Measurements from ENCODE around the gene ZNF668.

ZNF668 gene

DNA sequence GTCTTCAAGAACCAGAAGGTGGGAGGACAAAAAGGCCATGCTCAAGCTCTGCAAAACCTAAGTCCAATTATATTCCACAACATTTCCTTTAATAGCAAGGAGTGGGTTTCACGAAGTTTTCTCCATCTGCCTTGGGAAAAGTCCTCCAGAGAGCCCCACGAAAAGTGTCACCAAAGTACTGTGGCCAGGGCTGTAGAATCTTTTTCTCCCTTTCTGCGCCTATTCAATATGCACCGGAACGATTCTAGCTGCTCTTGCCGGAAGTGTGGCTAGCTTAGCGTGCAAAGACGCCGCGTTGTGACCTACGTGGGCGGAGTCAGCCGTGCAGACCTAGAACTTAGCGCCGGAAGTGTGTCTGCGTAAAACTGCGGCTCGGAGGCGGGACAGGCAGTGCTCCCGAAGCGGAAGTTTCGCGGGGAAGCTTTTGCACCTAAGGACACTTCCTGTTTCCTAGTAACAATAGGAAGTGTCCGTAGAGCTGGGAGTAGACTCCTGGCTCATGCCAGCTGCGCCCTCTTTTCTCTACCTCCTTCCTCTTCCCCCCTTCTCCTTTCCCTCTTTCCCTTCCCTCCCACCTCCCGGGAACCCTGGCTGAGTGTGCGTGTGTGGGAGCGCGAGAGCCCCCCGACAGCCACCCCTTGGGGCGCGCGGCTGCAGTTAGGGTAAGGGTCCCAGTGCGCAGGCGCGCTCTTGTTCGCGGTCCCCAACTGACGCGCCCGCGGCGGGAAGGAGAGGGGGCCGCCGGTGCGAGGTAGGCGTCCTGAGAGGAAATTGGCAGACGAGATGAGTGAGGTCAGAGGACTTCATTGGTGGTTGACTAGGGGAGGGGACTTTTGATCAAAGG lies at the start of gene ZNF668, which contains the start of gene ZNF646:
ZNF668 (minus strand) TSS at position 271 of the 844 bp plus-strand sequence. CDS start 9,781 bp downstream, outside the sequence.
ZNF646 (plus strand) TSS at position 453 of the 844 bp plus-strand sequence. CDS start 1,903 bp downstream, outside the sequence.
- peak; percentile 98 for DNase-seq (ENCODE audit: low read depth in 2 of 2)

DNA sequence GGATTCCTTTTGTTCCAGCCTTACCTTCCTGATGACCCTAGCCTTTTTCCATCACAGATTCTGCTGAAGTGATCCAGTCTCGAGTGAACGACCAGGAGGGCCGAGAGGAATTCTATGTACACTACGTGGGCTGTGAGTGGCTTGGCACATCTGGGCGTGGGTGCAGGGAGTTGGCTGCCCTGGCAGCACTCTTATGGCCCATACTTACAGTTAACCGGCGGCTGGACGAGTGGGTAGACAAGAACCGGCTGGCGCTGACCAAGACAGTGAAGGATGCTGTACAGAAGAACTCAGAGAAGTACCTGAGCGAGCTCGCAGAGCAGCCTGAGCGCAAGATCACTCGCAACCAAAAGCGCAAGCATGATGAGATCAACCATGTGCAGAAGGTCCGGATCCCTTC lies 46.1 kb upstream of the ZNF668 start:
- DNase-seq (ENCODE audit: low read depth in 2 of 2), result no peak

DNA sequence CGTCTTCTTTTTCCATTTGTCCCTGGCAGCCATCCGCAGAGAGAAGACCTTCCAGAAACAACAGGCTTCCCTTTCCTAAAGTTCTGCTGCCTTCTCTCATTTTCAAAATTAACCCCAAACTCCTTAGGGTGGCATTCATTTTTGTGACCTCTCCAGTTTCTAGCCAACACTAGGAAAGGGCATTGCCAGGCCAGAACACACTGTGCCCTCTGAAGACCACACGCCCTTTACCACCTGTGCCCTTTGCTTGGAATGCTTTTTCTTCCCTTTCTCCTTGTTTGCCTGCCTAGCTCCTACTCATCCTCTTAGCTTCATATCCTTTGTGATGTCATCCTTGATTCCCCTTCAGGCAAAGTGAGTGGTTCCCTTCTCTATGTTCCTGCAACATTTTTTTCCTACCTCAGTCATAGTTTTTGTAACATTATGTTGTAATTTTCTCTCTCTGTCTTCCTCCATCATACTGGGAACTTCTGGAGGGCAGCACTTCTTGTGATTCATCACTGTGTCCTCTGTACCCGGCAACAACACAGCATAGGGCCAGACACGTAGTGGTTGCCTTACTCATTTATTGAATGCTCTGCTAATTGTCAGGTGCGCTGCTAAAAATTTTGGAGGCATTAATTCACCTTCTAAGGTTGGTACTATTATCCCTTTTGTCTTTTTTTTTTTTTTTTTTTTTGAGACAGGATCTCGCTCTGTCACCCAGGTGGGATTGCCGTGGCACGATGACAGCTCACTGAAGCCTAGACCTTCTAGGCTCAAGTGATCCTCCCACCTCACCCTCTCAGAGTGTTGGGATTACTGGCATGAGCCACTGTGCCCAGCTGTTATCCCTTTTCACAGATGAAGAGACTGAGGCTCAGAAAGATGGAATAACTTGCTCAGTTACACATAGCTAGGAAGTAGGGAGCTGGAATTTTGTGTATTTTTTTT lies 44.4 kb upstream of the ZNF668 start:
- no peak for DNase-seq (ENCODE audit: low read depth in 2 of 2)

DNA sequence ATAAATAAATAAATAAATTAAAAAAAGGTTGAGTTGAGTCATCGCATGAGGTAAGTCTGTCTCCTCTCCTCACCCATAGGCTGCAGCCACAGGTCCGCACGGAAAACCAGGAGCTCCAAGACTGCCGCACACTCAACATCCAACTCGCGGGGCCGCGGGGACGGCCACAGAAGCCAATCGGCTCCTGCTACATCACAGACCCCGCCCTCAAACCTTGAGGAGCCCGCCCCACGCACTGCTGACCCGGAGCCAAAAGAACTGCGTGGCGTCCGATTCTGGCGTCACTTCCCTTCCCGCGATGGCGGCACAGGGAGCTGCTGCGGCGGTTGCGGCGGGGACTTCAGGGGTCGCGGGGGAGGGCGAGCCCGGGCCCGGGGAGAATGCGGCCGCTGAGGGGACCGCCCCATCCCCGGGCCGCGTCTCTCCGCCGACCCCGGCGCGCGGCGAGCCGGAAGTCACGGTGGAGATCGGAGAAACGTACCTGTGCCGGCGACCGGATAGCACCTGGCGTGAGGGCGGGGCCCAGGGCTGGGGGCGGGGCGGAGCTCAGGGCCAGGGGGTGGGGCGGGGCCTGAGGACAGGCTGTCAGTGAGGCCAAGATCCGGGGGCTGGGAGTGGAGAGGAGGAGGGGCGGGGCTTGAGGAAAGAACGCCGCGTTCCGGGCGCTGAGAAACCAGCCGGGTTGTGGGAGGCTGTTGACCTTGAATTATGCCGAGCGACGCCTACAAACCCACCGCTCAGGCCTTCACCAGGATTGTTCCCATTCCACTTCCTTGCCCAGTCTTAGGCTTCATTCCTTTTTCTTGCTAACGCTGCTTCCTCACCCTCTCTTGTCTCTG lies 43.6 kb upstream of the ZNF668 start, which contains the start of gene KAT8:
KAT8 (plus strand) TSS at position 281 of the 839 bp plus-strand sequence; CDS start at position 299, 18 bp downstream.
- DNase-seq (ENCODE audit: low read depth in 2 of 2), result peak; percentile 96

- DNase-seq (ENCODE audit: low read depth in 2 of 2), result no peak
These were observed 40.4 kb upstream of the ZNF668 start for GRCh38 chr16:31114468-31114867.

DNA sequence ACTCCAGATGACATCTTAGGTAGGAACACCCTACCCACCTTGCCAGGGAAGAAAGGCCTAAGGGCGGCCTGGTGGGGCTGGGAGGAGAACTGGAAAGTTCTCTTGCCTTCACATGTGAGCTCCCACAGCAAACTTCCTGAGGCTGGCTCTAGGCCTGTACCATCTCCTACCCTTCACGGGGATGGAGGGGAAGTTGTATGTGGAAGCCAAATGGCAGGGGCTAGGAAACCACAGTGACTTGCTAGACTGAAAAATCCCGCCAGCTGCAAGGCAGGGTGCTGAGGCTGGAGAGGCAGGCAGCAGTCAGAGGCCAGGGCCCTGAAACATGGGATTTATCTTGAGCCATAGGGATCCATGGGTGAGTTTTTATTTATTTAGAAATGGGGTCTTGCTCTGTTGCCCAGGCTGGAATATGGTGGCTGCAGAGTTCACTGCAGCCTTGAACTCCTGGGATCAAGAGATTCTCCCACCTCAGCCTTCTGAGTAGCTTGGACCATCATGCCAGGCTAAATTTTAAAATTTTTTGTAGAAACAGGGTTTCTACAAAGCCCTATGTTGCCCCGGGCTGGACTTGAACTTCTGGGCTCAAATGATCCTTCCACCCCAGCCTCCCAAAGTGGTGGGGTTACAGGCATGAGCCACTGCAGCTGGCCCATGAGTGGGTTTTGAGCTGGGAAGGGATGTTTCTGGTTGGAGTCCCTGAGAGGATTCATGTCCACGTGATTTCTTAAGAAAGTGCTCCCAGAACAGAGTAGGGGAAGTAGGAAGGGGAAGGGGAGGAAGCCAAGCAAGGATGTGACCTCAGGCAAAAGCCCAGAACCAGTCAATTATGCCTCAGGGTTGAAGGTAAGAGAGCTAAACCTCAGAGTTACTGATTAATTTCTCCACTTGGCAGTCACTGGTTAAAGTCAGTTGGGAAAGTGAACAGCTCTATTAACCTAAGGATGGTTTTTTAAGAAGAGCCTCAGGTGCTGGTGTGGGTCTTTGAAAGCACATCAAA lies 39.4 kb upstream of the ZNF668 start:
- no peak for DNase-seq (ENCODE audit: low read depth in 2 of 2)

DNA sequence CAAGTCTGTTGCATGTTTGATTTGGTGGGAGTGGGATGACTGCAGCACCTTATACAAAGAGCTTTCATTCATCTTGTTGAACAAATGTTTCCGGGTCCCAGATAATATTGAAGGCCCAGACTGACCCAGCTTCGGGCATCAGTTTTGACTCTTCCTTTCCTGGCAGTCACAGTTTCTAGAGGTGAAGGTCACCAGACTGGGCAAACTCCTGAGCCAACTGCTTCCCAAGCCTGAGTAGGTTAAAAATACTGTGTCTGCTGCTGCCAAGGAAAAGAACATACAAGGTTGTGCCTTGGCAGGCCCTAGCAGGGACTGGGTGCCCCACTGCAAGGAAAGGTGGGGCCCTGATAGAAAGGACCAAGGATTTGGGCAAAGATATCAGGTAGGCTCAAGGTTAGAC lies 38.7 kb upstream of the ZNF668 start:
- no peak for DNase-seq (ENCODE audit: low read depth in 2 of 2)

DNA sequence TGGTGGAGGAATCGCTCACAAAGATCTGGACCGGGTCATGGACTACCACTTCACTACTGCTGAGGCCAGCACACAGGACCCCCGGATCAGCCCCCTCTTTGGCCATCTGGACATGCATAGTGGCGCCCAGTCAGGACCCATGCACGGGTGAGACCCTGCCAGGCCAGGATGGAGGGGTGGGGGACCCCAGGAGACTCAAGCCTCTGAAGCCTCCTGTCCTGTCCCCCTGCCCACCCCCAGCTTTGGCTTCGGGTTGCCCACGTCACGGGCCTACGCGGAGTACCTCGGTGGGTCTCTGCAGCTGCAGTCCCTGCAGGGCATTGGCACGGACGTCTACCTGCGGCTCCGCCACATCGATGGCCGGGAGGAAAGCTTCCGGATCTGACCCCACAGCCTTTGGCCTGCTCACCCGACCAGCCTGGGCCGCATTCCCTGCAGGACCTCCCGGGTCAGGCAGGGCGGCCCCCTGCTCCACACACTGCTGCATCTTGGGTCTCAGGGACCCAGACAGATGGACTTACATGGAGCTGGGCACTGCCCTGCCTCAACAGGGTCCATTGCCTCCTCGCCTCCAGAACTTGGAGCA lies 37.9 kb upstream of the ZNF668 start:
- DNase-seq (ENCODE audit: low read depth in 2 of 2), result no peak

DNA sequence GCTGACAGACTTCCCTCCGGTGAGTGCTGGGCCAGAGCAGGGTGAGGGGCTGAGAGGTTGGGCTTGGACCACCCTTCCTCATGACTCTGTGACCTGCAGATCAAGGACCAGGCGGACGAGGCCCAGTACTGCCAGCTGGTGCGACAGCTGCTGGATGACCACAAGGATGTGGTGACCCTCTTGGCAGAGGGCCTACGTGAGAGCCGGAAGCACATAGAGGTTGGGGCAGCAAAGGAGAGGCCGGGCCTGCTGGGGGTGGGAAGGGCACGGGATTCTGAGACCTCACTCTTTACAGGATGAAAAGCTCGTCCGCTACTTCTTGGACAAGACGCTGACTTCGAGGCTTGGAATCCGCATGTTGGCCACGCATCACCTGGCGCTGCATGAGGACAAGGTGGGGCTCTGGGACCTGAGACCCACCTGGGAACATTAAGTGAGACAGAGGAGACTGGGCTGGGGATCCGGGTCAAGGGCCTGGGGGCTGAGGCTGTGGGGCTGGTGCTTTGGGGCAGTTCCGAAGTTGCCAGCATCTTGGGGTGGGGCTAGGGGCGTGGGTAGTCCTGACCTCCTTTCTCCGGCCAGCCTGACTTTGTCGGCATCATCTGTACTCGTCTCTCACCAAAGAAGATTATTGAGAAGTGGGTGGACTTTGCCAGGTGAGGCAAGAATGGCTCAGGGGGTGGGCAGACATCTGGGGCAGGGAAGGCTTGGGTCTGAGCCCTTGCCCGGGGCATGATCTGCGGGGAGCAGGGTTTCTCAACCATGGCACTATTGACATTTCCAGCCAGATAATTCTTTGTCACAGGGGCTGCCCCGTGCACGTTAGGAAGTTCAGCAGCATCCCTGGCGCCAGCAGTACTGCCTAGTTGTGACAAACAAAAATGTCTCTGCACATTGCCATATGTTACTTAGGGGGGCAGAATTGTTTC lies 36.3 kb upstream of the ZNF668 start:
- DNase-seq (ENCODE audit: low read depth in 2 of 2), result no peak

DNA sequence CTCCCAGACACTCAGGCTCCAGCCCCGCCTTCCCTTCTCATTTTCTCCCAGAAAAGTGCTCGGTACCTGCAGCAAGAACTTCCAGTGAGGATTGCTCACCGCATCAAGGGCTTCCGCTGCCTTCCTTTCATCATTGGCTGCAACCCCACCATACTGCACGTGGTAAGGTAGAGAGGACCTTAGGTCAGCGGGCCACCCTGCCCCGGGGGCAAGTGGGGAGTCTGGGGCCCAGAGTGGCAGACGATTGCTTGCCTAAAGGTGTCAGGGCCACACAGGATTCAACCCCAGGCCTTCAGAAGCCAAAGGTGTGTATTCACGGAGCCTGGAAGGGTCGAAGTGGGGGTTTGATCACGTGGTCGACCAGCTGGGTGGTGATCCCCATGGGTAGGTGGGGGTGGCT lies 35.6 kb upstream of the ZNF668 start:
- DNase-seq (ENCODE audit: low read depth in 2 of 2), result no peak

DNA sequence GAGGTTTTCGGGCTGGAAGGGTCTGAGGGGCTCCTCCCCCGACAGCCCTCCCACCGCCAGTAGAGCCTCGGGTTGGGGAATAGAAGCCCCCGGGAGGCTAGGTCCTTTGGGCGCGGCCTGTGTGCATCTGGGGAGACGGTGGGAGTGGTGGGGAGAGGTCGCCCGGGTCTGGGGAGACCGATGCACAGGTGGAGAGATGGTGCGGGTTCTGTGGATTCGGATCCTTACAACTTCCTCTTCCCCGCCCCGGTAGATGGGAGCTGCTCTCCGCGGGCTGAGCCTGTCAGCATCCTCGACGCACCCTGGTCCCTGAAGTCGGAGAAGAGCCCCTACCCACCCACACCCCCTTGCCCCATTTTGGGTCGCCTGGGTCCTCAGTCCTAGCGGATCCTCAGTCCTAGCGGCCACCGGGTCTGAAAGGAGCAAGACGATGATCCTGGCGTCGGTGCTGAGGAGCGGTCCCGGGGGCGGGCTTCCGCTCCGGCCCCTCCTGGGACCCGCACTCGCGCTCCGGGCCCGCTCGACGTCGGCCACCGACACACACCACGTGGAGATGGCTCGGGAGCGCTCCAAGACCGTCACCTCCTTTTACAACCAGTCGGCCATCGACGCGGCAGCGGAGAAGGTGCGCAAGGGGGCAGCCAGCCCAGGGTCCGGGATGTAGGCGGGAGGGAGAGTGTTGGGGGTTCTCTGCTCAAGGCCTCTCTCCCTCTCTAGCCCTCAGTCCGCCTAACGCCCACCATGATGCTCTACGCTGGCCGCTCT lies 34.9 kb upstream of the ZNF668 start:
- no peak for DNase-seq (ENCODE audit: low read depth in 2 of 2)

- DNase-seq (ENCODE audit: low read depth in 2 of 2), result peak; percentile 16 to 61
These were observed 34.2 kb upstream of the ZNF668 start, which contains the start of gene BCKDK for GRCh38 chr16:31108035-31108793. Gene BCKDK (plus strand): TSS chr16:31108386. CDS start chr16:31109224, 838 bp downstream.

- no peak for DNase-seq (ENCODE audit: low read depth in 2 of 2)
These were observed 33.4 kb upstream of the ZNF668 start for GRCh38 chr16:31107465-31107867.

DNA sequence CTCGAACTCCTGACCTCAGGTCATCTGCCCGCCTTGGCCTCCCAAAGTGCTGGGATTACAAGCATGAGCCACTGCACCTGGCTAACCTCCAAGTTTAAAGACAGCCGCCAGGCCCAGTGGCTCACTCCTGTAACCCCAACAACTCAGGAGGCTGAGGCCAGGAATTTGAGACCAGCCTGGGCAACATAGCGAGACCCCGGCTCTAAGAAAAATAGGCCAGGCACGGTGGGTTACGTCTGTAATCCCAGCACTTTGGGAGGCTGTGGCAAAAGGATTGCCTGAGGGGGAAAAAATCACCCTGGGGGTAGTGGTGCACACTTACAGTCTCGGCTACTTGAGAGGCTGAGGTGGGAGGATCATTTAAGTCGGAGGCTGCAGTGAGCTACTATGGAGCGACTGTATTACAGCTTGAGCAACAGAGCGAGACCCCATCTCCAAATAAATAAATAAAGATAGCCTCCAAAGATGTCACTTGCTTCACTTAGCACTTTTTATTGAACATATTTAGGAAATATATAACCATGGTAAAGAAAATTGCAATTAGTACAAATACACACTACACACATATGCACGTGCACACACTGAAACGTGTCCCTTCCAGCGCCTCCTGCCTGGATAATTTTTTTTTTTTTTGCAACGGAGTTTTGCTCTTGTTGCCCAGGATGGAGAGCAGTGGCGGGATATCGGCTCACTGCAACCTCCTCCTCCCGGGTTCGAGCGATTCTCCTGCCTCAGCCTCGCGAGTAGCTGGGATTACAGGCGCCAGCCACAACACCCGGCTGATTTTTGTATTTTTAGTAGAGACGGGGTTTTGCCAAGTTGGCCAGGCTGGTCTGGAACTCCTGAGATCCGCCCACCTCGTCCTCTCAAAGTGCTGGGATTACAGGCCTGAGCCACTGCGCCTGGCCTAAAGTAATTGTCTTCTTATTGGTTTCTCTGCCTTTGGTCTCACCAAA lies 32.7 kb upstream of the ZNF668 start:
- no peak for DNase-seq (ENCODE audit: low read depth in 2 of 2)

GRCh38 chr16:31105677-31106213 lies 31.7 kb upstream of the ZNF668 start:
- peak; percentile 45 to 66 for DNase-seq (ENCODE audit: low read depth in 2 of 2)
